IMR-90 (cell line): Measurements from ENCODE around the gene ABHD12. TPM values are rescaled to one million over a fixed set of nuclear protein-coding genes. Genes with fewer than 3 reads are reported as not detected.
"Not testable (repeated sequence)": the region's sequence is repeated elsewhere in the genome, so short reads cannot be mapped to it uniquely, and the experiment has no call there.

Experiments
- ATAC-seq: fragments of 200-7000 bp; cut with Tn5 transposase; 2 replicates; pipeline ENCODE4 v1.9.1; 2020; ENCODE audit warnings: low read depth, mild to moderate bottlenecking, moderate library complexity
- BruUV-seq: library from RNA; stranded (reverse); fragments of 400-500 nt; replicated peaks from 2 replicates; lab custom pipeline; 2021; lab: Mats Ljungman, UMichigan
- CTCF ChIA-PET: fragments of 300-600 bp; formaldehyde crosslinking; extraction: SDS; loops from one replicate; lab custom pipeline; 2021; ENCODE audit warnings: antibody characterized with exemption; lab: Yijun Ruan, JAX
- POLR2A ChIA-PET: fragments of 300-600 bp; sonication (Branson Sonifier 250); formaldehyde crosslinking; loops from one replicate; lab custom pipeline; 2022; ENCODE audit warnings: antibody characterized with exemption; ENCODE audit not compliant: unreplicated experiment; lab: Charles Lee
- DNase-seq: peaks from one replicate; pipeline ENCODE4 v3.0.0; 2013
- H2AFZ ChIP-seq: replicated peaks from 2 replicates; pipeline ENCODE3; 2013; ENCODE audit warnings: low read length, mild to moderate bottlenecking; ENCODE audit not compliant: poor library complexity
- H2AK5ac ChIP-seq: 2 replicates; pipeline ENCODE4 v1.6.1; 2013; ENCODE audit warnings: low read depth, low read length, inconsistent platforms
- H2AK9ac ChIP-seq: replicated peaks from 2 replicates; pipeline ENCODE3; 2013; ENCODE audit warnings: mild to moderate bottlenecking, low read depth, low read length, moderate library complexity; ENCODE audit not compliant: poor library complexity
- H2BK120ac ChIP-seq: 2 replicates; pipeline ENCODE4 v1.6.1; 2013; ENCODE audit warnings: low read depth, low read length, inconsistent platforms
- H2BK15ac ChIP-seq: 3 replicates; pipeline ENCODE4 v1.6.1; 2013; ENCODE audit warnings: low read depth, low read length, inconsistent platforms
- H2BK20ac ChIP-seq: 2 replicates; pipeline ENCODE4 v1.6.1; 2013; ENCODE audit warnings: low read depth, mild to moderate bottlenecking, inconsistent platforms, low read length, moderate library complexity
- H2BK5ac ChIP-seq: 2 replicates; pipeline ENCODE4 v1.6.1; 2013; ENCODE audit warnings: mild to moderate bottlenecking, low read depth, low read length, inconsistent platforms; ENCODE audit not compliant: poor library complexity, severe bottlenecking
- H3K14ac ChIP-seq: replicated peaks from 2 replicates; pipeline ENCODE4 v1.6.1; 2013; ENCODE audit warnings: low read depth, low read length, inconsistent platforms
- H3K18ac ChIP-seq: 2 replicates; pipeline ENCODE4 v1.6.1; 2013; ENCODE audit warnings: low read depth, low read length, control low read depth
- H3K23ac ChIP-seq: 2 replicates; pipeline ENCODE4 v1.6.1; 2013; ENCODE audit warnings: low read depth, low read length, inconsistent platforms
- H3K27ac ChIP-seq: 2 replicates; pipeline ENCODE4 v1.5.1; 2013; ENCODE audit warnings: mild to moderate bottlenecking, control low read depth, low read length; ENCODE audit not compliant: insufficient read depth
- H3K27me3 ChIP-seq: 2 replicates; pipeline ENCODE4 v1.6.1; 2013; ENCODE audit warnings: low read length; ENCODE audit not compliant: control insufficient read depth, insufficient read depth
- H3K36me3 ChIP-seq: 2 replicates; pipeline ENCODE4 v1.6.1; 2013; ENCODE audit warnings: low read length, mixed read lengths; ENCODE audit not compliant: control insufficient read depth, insufficient read depth
- H3K4ac ChIP-seq: 2 replicates; pipeline ENCODE4 v1.6.1; 2013; ENCODE audit warnings: low read depth, low read length, inconsistent platforms
- H3K4me1 ChIP-seq: 2 replicates; pipeline ENCODE4 v1.6.1; 2013; ENCODE audit warnings: low read length, mixed read lengths; ENCODE audit not compliant: control insufficient read depth, insufficient read depth
- H3K4me2 ChIP-seq: 2 replicates; pipeline ENCODE4 v1.6.1; 2013; ENCODE audit warnings: low read depth, mild to moderate bottlenecking, control low read depth, low read length, moderate library complexity
- H3K4me3 ChIP-seq: 2 replicates; pipeline ENCODE4 v1.5.1; 2013; ENCODE audit warnings: low read depth, mild to moderate bottlenecking, control low read depth, low read length, moderate library complexity; ENCODE audit not compliant: insufficient read depth
- H3K56ac ChIP-seq: 2 replicates; pipeline ENCODE4 v1.6.1; 2013; ENCODE audit warnings: low read length, inconsistent platforms; ENCODE audit not compliant: insufficient read depth; ENCODE audit errors: extremely low read depth
- H3K79me1 ChIP-seq, 2 experiments: 2 replicates each; pipeline ENCODE4 v1.6.1; 2013; ENCODE audit warnings: low read length in 2 of 2, inconsistent platforms in 1 of 2, low read depth in 1 of 2
- H3K9ac ChIP-seq: 2 replicates; pipeline ENCODE4 v1.6.1; 2013; ENCODE audit warnings: low read depth, low read length, control low read depth
- H3K9me1 ChIP-seq: 2 replicates; pipeline ENCODE4 v1.6.1; 2013; ENCODE audit warnings: low read length, inconsistent platforms; ENCODE audit not compliant: insufficient read depth
- H3K9me3 ChIP-seq: 2 replicates; pipeline ENCODE4 v1.6.1; 2013; ENCODE audit warnings: low read length; ENCODE audit not compliant: control insufficient read depth, insufficient read depth
- H4K20me1 ChIP-seq: 2 replicates; pipeline ENCODE4 v1.6.1; 2013; ENCODE audit warnings: low read length, inconsistent platforms; ENCODE audit not compliant: insufficient read depth
- H4K5ac ChIP-seq: 2 replicates; pipeline ENCODE4 v1.6.1; 2013; ENCODE audit warnings: mild to moderate bottlenecking, low read depth, low read length, control low read depth
- H4K8ac ChIP-seq, 2 experiments: 2 replicates each; pipeline ENCODE4 v1.6.1; 2013; ENCODE audit warnings: low read depth in 2 of 2, low read length in 2 of 2, control low read depth in 1 of 2, inconsistent platforms in 1 of 2
- H4K91ac ChIP-seq: 2 replicates; pipeline ENCODE4 v1.6.1; 2013; ENCODE audit warnings: low read depth, low read length, inconsistent platforms; ENCODE audit not compliant: insufficient read depth
- CHD1 ChIP-seq: IDR thresholded peaks from 2 replicates; pipeline ENCODE4 v1.6.1; 2012; ENCODE audit warnings: low read depth, low read length, improper control_type of control experiment
- WGBS, 2 experiments: methylation state at CpG; one replicate each; pipeline versions ENCODE4 v1.1.5 to v1.1.7; 2013; ENCODE audit warnings: missing lambda C conversion rate in 2 of 2; ENCODE audit not compliant: insufficient read length in 1 of 2; ENCODE audit errors: extremely low coverage in 2 of 2; 5-methylcytosine and 5-hydroxymethylcytosine counted together
- dilution Hi-C: fragments of 300-500 bp; cut with HindIII; formaldehyde crosslinking; loops from one replicate; pipeline ENCODE4 v1.14.3; 2018; ENCODE audit warnings: low sequenced_read_pairs; ENCODE audit not compliant: unreplicated experiment
- in situ Hi-C: fragments of 300-500 bp; cut with MboI; formaldehyde crosslinking; loops from 3 replicates; pipeline ENCODE4 v1.14.3; 2019; ENCODE audit warnings: low sequenced_read_pairs, inconsistent platforms, mixed read lengths
- intact Hi-C: fragments of 100-400 bp; cut with micrococcal nuclease; formaldehyde crosslinking; loops from 2 replicates; pipeline ENCODE4 v1.10.0; 2022
- polyA plus RNA-seq, 3 experiments: library from polyadenylated mRNA; depleted of rRNA; stranded (reverse); fragments of >200 nt; gene quantifications; 2 replicates each; pipeline ENCODE4 v1.2.3, GENCODE V29; 2012; ENCODE audit warnings: low replicate concordance in 1 of 3
- total RNA-seq: library from RNA; depleted of rRNA; stranded (reverse); fragments of >200 nt; gene quantifications from 2 replicates; pipeline ENCODE4 v1.2.3, GENCODE V29; 2012

ABHD12 gene
- total and polyA plus RNA-seq, 2 of the 4 experiments (the other 2 are of a cell fraction), result 80.7 to 108 TPM

DNA sequence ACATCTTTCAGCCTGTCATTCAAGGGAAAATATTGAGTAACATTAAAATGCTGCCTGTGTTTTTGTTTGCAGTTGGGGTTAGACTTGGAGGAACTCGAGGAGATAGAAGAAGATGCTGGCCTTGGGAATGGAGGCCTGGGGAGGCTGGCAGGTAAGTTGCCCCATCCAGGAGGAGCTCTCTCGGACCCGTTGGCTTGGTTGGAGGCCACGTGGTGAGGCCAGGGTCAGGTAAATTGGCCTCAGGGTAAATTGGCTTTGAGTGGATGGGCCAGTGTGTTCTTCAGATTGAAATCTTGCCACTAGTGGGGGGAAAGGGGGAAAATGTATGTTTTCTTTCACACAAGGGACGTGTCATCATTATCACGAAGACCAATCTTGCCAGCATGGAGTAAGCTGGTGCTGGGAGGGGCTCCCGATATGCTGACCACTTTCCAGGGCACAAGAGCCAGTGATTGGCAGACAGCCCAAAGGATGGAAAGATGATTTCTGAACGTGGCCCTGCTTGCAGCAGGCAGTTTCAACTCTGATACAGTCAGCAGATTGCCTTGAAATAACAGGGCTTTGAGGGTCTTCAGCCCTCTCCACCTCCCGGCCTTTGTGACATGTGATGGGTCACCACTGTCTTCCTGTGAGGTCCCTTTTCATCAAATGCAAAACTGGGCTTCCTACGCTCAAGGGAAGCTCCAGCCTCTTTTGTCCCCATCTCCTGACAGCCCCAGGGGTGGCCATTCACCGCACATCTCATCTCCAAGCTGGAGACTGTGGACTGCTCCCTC is 121.4 kb downstream of the ABHD12 start (continued):
- TF ChIP-seq CHD1, result no peak

GRCh38 chr20:25260770-25261437 is 129.7 kb downstream of the ABHD12 start:
- H3K9me3 ChIP-seq, H3K4me1 ChIP-seq, ATAC-seq, H4K5ac ChIP-seq, H3K18ac ChIP-seq, H3K23ac ChIP-seq, H3K14ac ChIP-seq, H2BK5ac ChIP-seq, H3K27me3 ChIP-seq, H4K91ac ChIP-seq, H2AK5ac ChIP-seq, H4K8ac ChIP-seq, H3K56ac ChIP-seq, H2BK15ac ChIP-seq, H3K4ac ChIP-seq, H2AFZ ChIP-seq, DNase-seq, dilution Hi-C loops, BruUV-seq, POLR2A ChIA-PET, H3K9ac ChIP-seq, H2AK9ac ChIP-seq, intact Hi-C loops, H3K27ac ChIP-seq, H2BK20ac ChIP-seq, H3K4me2 ChIP-seq, H2BK120ac ChIP-seq, H3K4me3 ChIP-seq: not testable (repeated sequence)
- WGBS, 2 experiments, result 100% methylated on average over 3 of the region's 16 CpGs; no CpG with 5 or more reads in 1 of the 2 experiments
- CTCF ChIA-PET, result interaction anchor here (0.7 kb wide), 1 partner anchor 10 kb away, joined by 4 read pairs; no protein-coding TSS in a partner anchor
- Histone ChIP-seq H4K20me1 (peaks cover 39% of the 10 kb centered on the region), H3K9me1 (peaks cover 15% of the 10 kb centered on the region; the same call in 1 of the 2 replicates), H3K36me3 (peaks cover 21% of the 10 kb centered on the region), H3K79me1 (peaks cover 26 to 44% of the 10 kb centered on the region in 2 experiments)
- in situ Hi-C loops, result loop anchor here (10.0 to 25.0 kb wide), 3 partner anchors 46 to 1624 kb away; partner anchors contain the start of gene CST3
